Measurements from ENCODE around the gene HOXA10.

DNA sequence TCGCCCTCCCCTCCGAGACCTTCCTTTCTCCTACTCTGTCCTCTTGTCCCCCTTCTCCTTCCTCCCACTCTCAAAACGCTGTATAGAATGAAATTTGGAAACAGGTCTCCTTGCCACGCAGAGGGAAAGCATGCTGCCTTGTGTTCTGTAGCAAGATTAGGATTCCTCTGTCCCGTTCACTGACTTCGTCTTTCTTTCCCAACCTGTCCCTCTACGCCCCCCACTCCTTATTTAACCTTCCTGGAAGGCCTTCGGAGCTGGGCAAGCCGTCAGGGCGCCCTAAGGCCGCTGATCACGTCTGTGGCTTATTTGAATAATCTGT, 10.1 kb downstream of the HOXA10 start:
- TF ChIP-seq, protein P1, sequence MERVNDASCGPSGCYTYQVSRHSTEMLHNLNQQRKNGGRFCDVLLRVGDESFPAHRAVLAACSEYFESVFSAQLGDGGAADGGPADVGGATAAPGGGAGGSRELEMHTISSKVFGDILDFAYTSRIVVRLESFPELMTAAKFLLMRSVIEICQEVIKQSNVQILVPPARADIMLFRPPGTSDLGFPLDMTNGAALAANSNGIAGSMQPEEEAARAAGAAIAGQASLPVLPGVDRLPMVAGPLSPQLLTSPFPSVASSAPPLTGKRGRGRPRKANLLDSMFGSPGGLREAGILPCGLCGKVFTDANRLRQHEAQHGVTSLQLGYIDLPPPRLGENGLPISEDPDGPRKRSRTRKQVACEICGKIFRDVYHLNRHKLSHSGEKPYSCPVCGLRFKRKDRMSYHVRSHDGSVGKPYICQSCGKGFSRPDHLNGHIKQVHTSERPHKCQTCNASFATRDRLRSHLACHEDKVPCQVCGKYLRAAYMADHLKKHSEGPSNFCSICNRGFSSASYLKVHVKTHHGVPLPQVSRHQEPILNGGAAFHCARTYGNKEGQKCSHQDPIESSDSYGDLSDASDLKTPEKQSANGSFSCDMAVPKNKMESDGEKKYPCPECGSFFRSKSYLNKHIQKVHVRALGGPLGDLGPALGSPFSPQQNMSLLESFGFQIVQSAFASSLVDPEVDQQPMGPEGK (CRISPR knock-in tag; IDR thresholded peaks at IDR 0.05; ENCODE audit: borderline replicate concordance), result no peak
- TF ChIP-seq, protein P2, sequence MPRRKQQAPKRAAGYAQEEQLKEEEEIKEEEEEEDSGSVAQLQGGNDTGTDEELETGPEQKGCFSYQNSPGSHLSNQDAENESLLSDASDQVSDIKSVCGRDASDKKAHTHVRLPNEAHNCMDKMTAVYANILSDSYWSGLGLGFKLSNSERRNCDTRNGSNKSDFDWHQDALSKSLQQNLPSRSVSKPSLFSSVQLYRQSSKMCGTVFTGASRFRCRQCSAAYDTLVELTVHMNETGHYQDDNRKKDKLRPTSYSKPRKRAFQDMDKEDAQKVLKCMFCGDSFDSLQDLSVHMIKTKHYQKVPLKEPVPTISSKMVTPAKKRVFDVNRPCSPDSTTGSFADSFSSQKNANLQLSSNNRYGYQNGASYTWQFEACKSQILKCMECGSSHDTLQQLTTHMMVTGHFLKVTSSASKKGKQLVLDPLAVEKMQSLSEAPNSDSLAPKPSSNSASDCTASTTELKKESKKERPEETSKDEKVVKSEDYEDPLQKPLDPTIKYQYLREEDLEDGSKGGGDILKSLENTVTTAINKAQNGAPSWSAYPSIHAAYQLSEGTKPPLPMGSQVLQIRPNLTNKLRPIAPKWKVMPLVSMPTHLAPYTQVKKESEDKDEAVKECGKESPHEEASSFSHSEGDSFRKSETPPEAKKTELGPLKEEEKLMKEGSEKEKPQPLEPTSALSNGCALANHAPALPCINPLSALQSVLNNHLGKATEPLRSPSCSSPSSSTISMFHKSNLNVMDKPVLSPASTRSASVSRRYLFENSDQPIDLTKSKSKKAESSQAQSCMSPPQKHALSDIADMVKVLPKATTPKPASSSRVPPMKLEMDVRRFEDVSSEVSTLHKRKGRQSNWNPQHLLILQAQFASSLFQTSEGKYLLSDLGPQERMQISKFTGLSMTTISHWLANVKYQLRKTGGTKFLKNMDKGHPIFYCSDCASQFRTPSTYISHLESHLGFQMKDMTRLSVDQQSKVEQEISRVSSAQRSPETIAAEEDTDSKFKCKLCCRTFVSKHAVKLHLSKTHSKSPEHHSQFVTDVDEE (CRISPR knock-in tag; IDR thresholded peaks at IDR 0.05), result no peak
- TF ChIP-seq, protein P3, sequence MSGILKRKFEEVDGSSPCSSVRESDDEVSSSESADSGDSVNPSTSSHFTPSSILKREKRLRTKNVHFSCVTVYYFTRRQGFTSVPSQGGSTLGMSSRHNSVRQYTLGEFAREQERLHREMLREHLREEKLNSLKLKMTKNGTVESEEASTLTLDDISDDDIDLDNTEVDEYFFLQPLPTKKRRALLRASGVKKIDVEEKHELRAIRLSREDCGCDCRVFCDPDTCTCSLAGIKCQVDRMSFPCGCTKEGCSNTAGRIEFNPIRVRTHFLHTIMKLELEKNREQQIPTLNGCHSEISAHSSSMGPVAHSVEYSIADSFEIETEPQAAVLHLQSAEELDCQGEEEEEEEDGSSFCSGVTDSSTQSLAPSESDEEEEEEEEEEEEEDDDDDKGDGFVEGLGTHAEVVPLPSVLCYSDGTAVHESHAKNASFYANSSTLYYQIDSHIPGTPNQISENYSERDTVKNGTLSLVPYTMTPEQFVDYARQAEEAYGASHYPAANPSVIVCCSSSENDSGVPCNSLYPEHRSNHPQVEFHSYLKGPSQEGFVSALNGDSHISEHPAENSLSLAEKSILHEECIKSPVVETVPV (CRISPR knock-in tag; IDR thresholded peaks at IDR 0.05), result no peak
- TF ChIP-seq, protein P4, sequence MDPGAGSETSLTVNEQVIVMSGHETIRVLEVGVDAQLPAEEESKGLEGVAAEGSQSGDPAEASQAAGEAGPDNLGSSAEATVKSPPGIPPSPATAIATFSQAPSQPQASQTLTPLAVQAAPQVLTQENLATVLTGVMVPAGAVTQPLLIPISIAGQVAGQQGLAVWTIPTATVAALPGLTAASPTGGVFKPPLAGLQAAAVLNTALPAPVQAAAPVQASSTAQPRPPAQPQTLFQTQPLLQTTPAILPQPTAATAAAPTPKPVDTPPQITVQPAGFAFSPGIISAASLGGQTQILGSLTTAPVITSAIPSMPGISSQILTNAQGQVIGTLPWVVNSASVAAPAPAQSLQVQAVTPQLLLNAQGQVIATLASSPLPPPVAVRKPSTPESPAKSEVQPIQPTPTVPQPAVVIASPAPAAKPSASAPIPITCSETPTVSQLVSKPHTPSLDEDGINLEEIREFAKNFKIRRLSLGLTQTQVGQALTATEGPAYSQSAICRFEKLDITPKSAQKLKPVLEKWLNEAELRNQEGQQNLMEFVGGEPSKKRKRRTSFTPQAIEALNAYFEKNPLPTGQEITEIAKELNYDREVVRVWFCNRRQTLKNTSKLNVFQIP (CRISPR knock-in tag; IDR thresholded peaks at IDR 0.05; ENCODE audit: borderline replicate concordance, low read depth), result no peak
- no peak for TF ChIP-seq RARB (CRISPR knock-in tag; IDR thresholded peaks at IDR 0.05)
